GM23248 (cell line): ENCODE data around the gene PIEZO2. TPM values are rescaled to one million over a fixed set of nuclear protein-coding genes. Genes with fewer than 3 reads are reported as not detected.

Experiments
- DNase-seq: peaks from one replicate; pipeline ENCODE4 v3.0.0-alpha.2; 2015
- H2AFZ ChIP-seq: fragments of 200-600 bp; sonication (generic); 2 replicates; pipeline ENCODE4 v1.6.1; 2016; ENCODE audit warnings: antibody characterized with exemption
- H3F3A ChIP-seq: fragments of 200-600 bp; sonication (generic); 2 replicates; pipeline ENCODE4 v1.6.1; 2016; ENCODE audit warnings: mild to moderate bottlenecking, antibody characterized with exemption, mixed run types; ENCODE audit not compliant: insufficient read depth
- H3K27ac ChIP-seq: fragments of 200-600 bp; sonication (generic); 2 replicates; pipeline ENCODE4 v1.5.1; 2016; ENCODE audit warnings: mild to moderate bottlenecking
- H3K27me3 ChIP-seq: fragments of 200-600 bp; sonication (generic); replicated peaks from 2 replicates; pipeline ENCODE4 v1.6.1; 2016; ENCODE audit warnings: mild to moderate bottlenecking; ENCODE audit not compliant: insufficient read depth
- H3K36me3 ChIP-seq: fragments of 200-600 bp; sonication (generic); 2 replicates; pipeline ENCODE4 v1.6.1; 2016; ENCODE audit warnings: low read depth, mild to moderate bottlenecking
- H3K4me1 ChIP-seq: fragments of 200-600 bp; sonication (generic); 2 replicates; pipeline ENCODE4 v1.6.1; 2016; ENCODE audit warnings: mild to moderate bottlenecking; ENCODE audit not compliant: insufficient read depth
- H3K4me2 ChIP-seq: fragments of 200-600 bp; sonication (generic); one replicate; pipeline ENCODE4 v1.6.1; 2016; ENCODE audit warnings: mild to moderate bottlenecking; ENCODE audit not compliant: unreplicated experiment
- H3K4me3 ChIP-seq: fragments of 200-600 bp; sonication (generic); 2 replicates; pipeline ENCODE4 v1.5.1; 2016; ENCODE audit warnings: mild to moderate bottlenecking
- H3K79me2 ChIP-seq: fragments of 200-600 bp; sonication (generic); 2 replicates; pipeline ENCODE4 v1.6.1; 2016; ENCODE audit warnings: mild to moderate bottlenecking; ENCODE audit not compliant: insufficient read depth
- H3K9ac ChIP-seq: fragments of 200-600 bp; sonication (generic); 2 replicates; pipeline ENCODE4 v1.6.1; 2016; ENCODE audit warnings: mild to moderate bottlenecking
- H3K9me2 ChIP-seq: fragments of 200-600 bp; sonication (generic); 2 replicates; pipeline ENCODE4 v1.6.1; 2016; ENCODE audit warnings: mixed run types, mild to moderate bottlenecking, moderate library complexity; ENCODE audit not compliant: insufficient read depth
- H3K9me3 ChIP-seq: fragments of 200-600 bp; sonication (generic); one replicate; pipeline ENCODE4 v1.6.1; 2017; ENCODE audit warnings: low read depth
- H4K20me1 ChIP-seq: fragments of 200-600 bp; sonication (generic); 2 replicates; pipeline ENCODE4 v1.6.0; 2016; ENCODE audit not compliant: insufficient read depth
- EZH2 ChIP-seq: fragments of 200-600 bp; sonication (generic); IDR thresholded peaks from 2 replicates; pipeline ENCODE4 v1.6.1; 2018; ENCODE audit warnings: antibody characterized with exemption, mild to moderate bottlenecking; ENCODE audit not compliant: insufficient read depth, poor library complexity, severe bottlenecking
- EZH2phosphoT487 ChIP-seq: fragments of 200-600 bp; sonication (generic); IDR thresholded peaks from 2 replicates; pipeline ENCODE4 v1.6.1; 2018; ENCODE audit warnings: antibody characterized with exemption, moderate library complexity, mild to moderate bottlenecking, low read depth; ENCODE audit not compliant: insufficient read depth
- WGBS, 2 experiments: methylation state at CpG; one replicate each; pipeline ENCODE4 v1.1.6; 2015 to 2017; ENCODE audit warnings: low lambda C conversion rate in 2 of 2, low coverage in 1 of 2; ENCODE audit errors: missing lambda C conversion rate in 2 of 2; 5-methylcytosine and 5-hydroxymethylcytosine counted together
- in situ Hi-C: fragments of 300-500 bp; cut with MboI; formaldehyde crosslinking; loops from 2 replicates; pipeline ENCODE4 v1.15.0; 2020
- polyA plus RNA-seq: library from polyadenylated mRNA; unstranded; fragments of >200 nt; fragmentation: Nextera tagmentation; extraction: Ambion mirVana; gene quantifications from 2 replicates; pipeline ENCODE4 v1.2.1, GENCODE V29; 2016
- total RNA-seq: library from RNA; depleted of rRNA; stranded (reverse); fragments of >200 nt; shearing (Covaris generic); gene quantifications from 2 replicates; pipeline ENCODE4 v1.2.3, GENCODE V29; 2014

Gene PIEZO2
- total and polyA plus RNA-seq, 2 experiments from 2014 or later, result 0.93 to 1.5 TPM

DNA sequence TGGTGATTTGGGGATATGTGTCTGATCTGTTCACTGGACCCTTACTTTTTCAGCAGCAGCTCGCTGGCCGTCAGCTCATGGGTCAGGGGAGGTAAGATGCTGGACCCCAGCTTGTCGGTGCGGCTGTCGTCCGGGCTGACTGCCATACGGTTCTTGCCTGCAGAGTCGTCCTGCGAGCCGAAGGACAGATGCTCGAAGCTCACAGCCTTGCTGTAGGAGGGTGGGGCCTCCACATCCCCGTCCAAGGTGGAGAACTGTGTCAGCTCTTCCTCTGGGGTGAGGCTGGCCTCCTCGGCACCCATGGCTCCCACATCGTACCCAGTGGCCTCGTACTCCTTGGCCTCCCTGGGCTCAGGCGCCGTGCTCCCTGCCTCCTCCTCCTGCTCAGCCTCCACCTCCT, 444.1 kb downstream of the PIEZO2 start:
- Histone ChIP-seq H3K9me3 (no peaks in the 10 kb centered on the region), H2AFZ (no peak overlapping the region), H3K27ac (no peak overlapping the region), H3K4me1 (no peaks in the 10 kb centered on the region), H3K4me2 (no peak overlapping the region), H3F3A (no peaks in the 10 kb centered on the region), H3K9me2 (no peaks in the 10 kb centered on the region), H4K20me1 (no peaks in the 10 kb centered on the region), H3K27me3 (no peaks in the 10 kb centered on the region), H3K36me3 (no peaks in the 10 kb centered on the region), H3K4me3 (no peak overlapping the region), H3K79me2 (no peaks in the 10 kb centered on the region), H3K9ac (no peak overlapping the region)
- no peak for DNase-seq
- in situ Hi-C loops, result no loop called here
- 73 to 74% methylated on average over 17 of the region's 17 CpGs for WGBS, 2 experiments
- TF ChIP-seq EZH2, result no peak
- TF ChIP-seq EZH2phosphoT487, result no peak

DNA sequence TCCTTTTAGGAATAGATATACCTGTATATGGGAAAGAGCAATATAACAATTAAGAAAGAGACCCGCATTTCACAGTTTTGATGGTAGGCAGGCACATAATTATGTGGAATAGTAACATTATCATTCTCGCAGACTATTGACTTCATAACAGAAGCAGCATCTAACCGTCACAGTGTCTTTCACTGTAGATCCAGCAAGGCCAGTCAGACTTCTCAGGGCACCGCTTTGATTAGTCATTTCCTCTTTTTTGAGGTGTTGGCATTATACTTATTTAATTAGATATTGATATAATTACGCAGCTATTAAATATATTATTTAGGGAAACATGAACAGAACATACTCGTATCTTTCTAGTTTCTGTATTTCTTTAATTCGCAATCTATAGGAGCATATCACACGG, 447.2 kb downstream of the PIEZO2 start:
- no peaks in the 10 kb centered on the region for H3K4me1 ChIP-seq
- no peaks in the 10 kb centered on the region for H3F3A ChIP-seq
- no peaks in the 10 kb centered on the region for H3K9me3 ChIP-seq
- no peaks in the 10 kb centered on the region for H3K36me3 ChIP-seq
- no peaks in the 10 kb centered on the region for H4K20me1 ChIP-seq
- no peak overlapping the region for H3K9ac ChIP-seq
- H3K9me2 ChIP-seq, result no peaks in the 10 kb centered on the region
- no peak overlapping the region for H3K27ac ChIP-seq
- WGBS, 2 experiments, result 73 to 86% methylated on average over 8 of the region's 8 CpGs
- no peak overlapping the region for H3K4me3 ChIP-seq
- H3K27me3 ChIP-seq, result no peaks in the 10 kb centered on the region
- TF ChIP-seq EZH2phosphoT487 (no peak), EZH2 (no peak)
- no peaks in the 10 kb centered on the region for H3K79me2 ChIP-seq
- H2AFZ ChIP-seq, result no peak overlapping the region
- no peak overlapping the region for H3K4me2 ChIP-seq
- in situ Hi-C loops, result no loop called here
- no peak for DNase-seq

DNA sequence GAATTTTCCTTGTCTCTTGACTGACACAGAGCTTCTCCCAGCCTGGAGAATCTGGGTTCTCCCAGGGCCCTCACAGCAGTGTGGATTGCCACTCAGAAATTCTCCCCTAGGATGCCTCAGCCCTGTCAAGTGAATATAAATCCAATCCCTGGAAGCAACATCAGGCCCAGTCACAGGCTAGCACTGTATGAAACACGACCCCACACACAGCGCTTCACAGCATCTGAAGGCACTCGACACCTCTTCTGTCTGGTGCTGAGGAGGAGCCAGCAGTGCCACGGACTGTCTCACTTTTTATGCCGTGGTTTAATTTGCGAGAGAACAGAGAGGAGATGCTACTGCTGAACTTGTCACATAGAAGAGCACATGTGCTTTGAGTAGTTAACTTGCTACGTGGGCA, 459.0 kb downstream of the PIEZO2 start:
- H3K27ac ChIP-seq, result no peak overlapping the region
- H4K20me1 ChIP-seq, result no peaks in the 10 kb centered on the region
- in situ Hi-C loops, result no loop called here
- no peak overlapping the region for H2AFZ ChIP-seq
- no peaks in the 10 kb centered on the region for H3F3A ChIP-seq
- WGBS, 2 experiments, result 47 to 51% methylated on average over 7 of the region's 7 CpGs
- H3K4me2 ChIP-seq, result no peak overlapping the region
- no peaks in the 10 kb centered on the region for H3K9me2 ChIP-seq
- TF ChIP-seq EZH2phosphoT487 (no peak), EZH2 (no peak)
- no peaks in the 10 kb centered on the region for H3K79me2 ChIP-seq
- no peak overlapping the region for H3K9ac ChIP-seq
- H3K9me3 ChIP-seq, result no peaks in the 10 kb centered on the region
- no peaks in the 10 kb centered on the region for H3K36me3 ChIP-seq
- peaks cover 9% of the 10 kb centered on the region; the same call in 1 of the 2 replicates for H3K27me3 ChIP-seq
- H3K4me3 ChIP-seq, result no peak overlapping the region
- no peak for DNase-seq
- H3K4me1 ChIP-seq, result no peaks in the 10 kb centered on the region

DNA sequence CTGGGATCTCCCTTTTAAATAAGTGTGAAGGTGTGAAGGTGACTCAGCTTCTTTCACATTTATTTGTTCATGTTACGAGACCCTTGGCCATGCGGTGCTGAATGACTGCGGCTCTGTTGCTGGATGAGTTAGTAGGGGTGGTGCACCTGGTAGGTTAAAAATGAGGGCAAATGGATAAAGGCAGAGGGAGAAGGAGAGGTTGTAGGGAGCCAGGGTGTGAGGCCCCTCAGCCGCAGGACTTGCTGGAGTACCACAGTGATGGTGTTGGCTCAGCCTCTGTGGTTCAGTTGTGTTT, 459.4 kb downstream of the PIEZO2 start:
- Histone ChIP-seq H3K4me1 (no peaks in the 10 kb centered on the region), H4K20me1 (no peaks in the 10 kb centered on the region), H2AFZ (no peak overlapping the region), H3K9me2 (no peaks in the 10 kb centered on the region), H3K27me3 (peaks cover 9% of the 10 kb centered on the region; the same call in 1 of the 2 replicates), H3K9me3 (no peaks in the 10 kb centered on the region), H3K79me2 (no peaks in the 10 kb centered on the region), H3K4me2 (no peak overlapping the region), H3K27ac (no peak overlapping the region), H3K36me3 (no peaks in the 10 kb centered on the region), H3K4me3 (no peak overlapping the region), H3K9ac (no peak overlapping the region), H3F3A (no peaks in the 10 kb centered on the region)
- TF ChIP-seq EZH2, result no peak
- TF ChIP-seq EZH2phosphoT487, result no peak
- in situ Hi-C loops, result no loop called here
- DNase-seq, result no peak
- WGBS, 2 experiments, result 81 to 83% methylated on average over 4 of the region's 4 CpGs
